B cell (primary cell): Measurements from ENCODE around the gene BCDIN3D.

Experiments used
- CTCF ChIP-seq: fragments of 200-600 bp; IDR thresholded peaks from one replicate; pipeline ENCODE4 v1.8.0; 2022; ENCODE audit warnings: antibody characterized with exemption, mild to moderate bottlenecking
- EZH2 ChIP-seq: IDR thresholded peaks from 2 replicates; pipeline ENCODE4 v1.6.1; 2012; ENCODE audit warnings: borderline replicate concordance, low read depth, mild to moderate bottlenecking, moderate library complexity, low read length; ENCODE audit not compliant: insufficient read depth, poor library complexity, severe bottlenecking

- TF ChIP-seq CTCF (no peak), EZH2 (no peak)
Observed at GRCh38 chr12:49823350-49823749, 19.6 kb downstream of the BCDIN3D start.
